Kidney epithelial cell (primary cell): ENCODE measurements around the gene LILRA6. TPM values are rescaled to one million over a fixed set of nuclear protein-coding genes. Genes with fewer than 3 reads are reported as not detected.

ENCODE experiments used
- DNase-seq: peaks from one replicate; pipeline ENCODE4 v3.0.0-alpha.2; 2010; ENCODE audit warnings: low read depth
- H3K27me3 ChIP-seq: 2 replicates; pipeline ENCODE4 v1.6.0; 2011; ENCODE audit warnings: low read length; ENCODE audit not compliant: control insufficient read depth, insufficient read depth
- H3K36me3 ChIP-seq: 2 replicates; pipeline ENCODE4 v1.5.1; 2011; ENCODE audit warnings: low read length; ENCODE audit not compliant: control insufficient read depth, insufficient read depth
- H3K4me3 ChIP-seq: 2 replicates; pipeline ENCODE4 v1.5.1; 2011; ENCODE audit warnings: low read depth, mild to moderate bottlenecking, control low read depth, low read length
- CTCF ChIP-seq: IDR thresholded peaks from 2 replicates; pipeline ENCODE4 v1.5.1; 2011; ENCODE audit warnings: mild to moderate bottlenecking, moderate library complexity, low read length, control low read depth, inconsistent platforms; ENCODE audit not compliant: insufficient read depth, poor library complexity, severe bottlenecking
- total RNA-seq: library from RNA; depleted of rRNA; stranded (reverse); fragments of >200 nt; gene quantifications from 2 replicates; pipeline ENCODE4 v1.2.3, GENCODE V29; 2015

The LILRA6 gene
- total RNA-seq, 1 donor from 2014 or later, result not detected

GRCh38 chr19:54206831-54207177 is 35.8 kb downstream of the LILRA6 start:
- Histone ChIP-seq H3K27me3 (peaks cover 2% of the 10 kb centered on the region), H3K4me3 (no peak overlapping the region), H3K36me3 (peaks cover 9% of the 10 kb centered on the region)
- DNase-seq, result no peak
- no peak for TF ChIP-seq CTCF

- no peak for TF ChIP-seq CTCF
- peaks cover 8% of the 10 kb centered on the region for H3K36me3 ChIP-seq
- peaks cover under 1% of the 10 kb centered on the region for H3K27me3 ChIP-seq
- DNase-seq, result no peak
- no peak overlapping the region for H3K4me3 ChIP-seq
Measured at GRCh38 chr19:54206030-54206830, 36.4 kb downstream of the LILRA6 start.

- DNase-seq, result no peak
- Histone ChIP-seq H3K4me3 (no peak overlapping the region), H3K36me3 (peaks cover 7% of the 10 kb centered on the region), H3K27me3 (no peaks in the 10 kb centered on the region)
- TF ChIP-seq CTCF, result no peak
Measured at GRCh38 chr19:54204767-54205468, 37.7 kb downstream of the LILRA6 start.

GRCh38 chr19:54203151-54203611 is 39.4 kb downstream of the LILRA6 start:
- Histone ChIP-seq H3K27me3 (no peaks in the 10 kb centered on the region), H3K36me3 (peaks cover 7% of the 10 kb centered on the region), H3K4me3 (no peak overlapping the region)
- DNase-seq, result no peak
- no peak for TF ChIP-seq CTCF

GRCh38 chr19:54201980-54202379 is 40.6 kb downstream of the LILRA6 start:
- peaks cover 3% of the 10 kb centered on the region for H3K36me3 ChIP-seq
- no peak for TF ChIP-seq CTCF
- H3K27me3 ChIP-seq, result no peaks in the 10 kb centered on the region
- DNase-seq, result no peak
- peak overlapping the region; percentile 66 for H3K4me3 ChIP-seq
